H9 (cell line): ENCODE data around the gene PAGE4. TPM values are rescaled to one million over a fixed set of nuclear protein-coding genes. Genes with fewer than 3 reads are reported as not detected.
A peak's percentile ranks its signal among the peaks of the same experiment; 100 is the strongest.

ENCODE experiments used
- DNase-seq: peaks from one replicate; pipeline ENCODE4 v3.0.0-alpha.2; 2017
- H2AFZ ChIP-seq: one replicate; pipeline ENCODE4 v1.6.1; 2013; ENCODE audit warnings: mild to moderate bottlenecking, low read length, control low read depth, moderate library complexity
- H2AK5ac ChIP-seq: 2 replicates; pipeline ENCODE4 v1.6.1; 2013; ENCODE audit warnings: low read length, control low read depth, mixed read lengths; ENCODE audit not compliant: insufficient read length
- H2BK120ac ChIP-seq: one replicate; pipeline ENCODE4 v1.6.1; 2013; ENCODE audit warnings: low read depth, mild to moderate bottlenecking, low read length, control low read depth, inconsistent platforms; ENCODE audit not compliant: poor library complexity, severe bottlenecking
- H2BK12ac ChIP-seq: 2 replicates; pipeline ENCODE4 v1.6.1; 2013; ENCODE audit warnings: low read length, control low read depth, mixed read lengths, low read depth; ENCODE audit not compliant: insufficient read length
- H2BK15ac ChIP-seq: 2 replicates; pipeline ENCODE4 v1.6.1; 2013; ENCODE audit warnings: low read depth, low read length, control low read depth
- H2BK20ac ChIP-seq: one replicate; pipeline ENCODE4 v1.6.1; 2013; ENCODE audit warnings: low read depth, mild to moderate bottlenecking, low read length, control low read depth, inconsistent platforms; ENCODE audit not compliant: poor library complexity, severe bottlenecking
- H2BK5ac ChIP-seq: 2 replicates; pipeline ENCODE4 v1.6.1; 2013; ENCODE audit warnings: low read length, control low read depth, mixed read lengths; ENCODE audit not compliant: insufficient read length
- H3K14ac ChIP-seq: 2 replicates; pipeline ENCODE4 v1.6.1; 2013; ENCODE audit warnings: low read length, control low read depth; ENCODE audit not compliant: insufficient read depth
- H3K18ac ChIP-seq: 2 replicates; pipeline ENCODE4 v1.6.1; 2013; ENCODE audit warnings: low read depth, mild to moderate bottlenecking, mixed read lengths, low read length, control low read depth; ENCODE audit not compliant: insufficient read length
- H3K23ac ChIP-seq: 2 replicates; pipeline ENCODE4 v1.6.1; 2013; ENCODE audit warnings: low read length, control low read depth, mixed read lengths, low read depth; ENCODE audit not compliant: insufficient read length
- H3K23me2 ChIP-seq: 2 replicates; pipeline ENCODE4 v1.6.1; 2013; ENCODE audit warnings: low read depth, mild to moderate bottlenecking, mixed read lengths, low read length, control low read depth; ENCODE audit not compliant: insufficient read length, poor library complexity, severe bottlenecking
- H3K27ac ChIP-seq: 2 replicates; pipeline ENCODE4 v1.5.1; 2013; ENCODE audit warnings: low read length, control low read depth, mixed read lengths, low read depth; ENCODE audit not compliant: insufficient read length
- H3K27me3 ChIP-seq: 2 replicates; pipeline ENCODE4 v1.6.1; 2013; ENCODE audit warnings: low read length, control low read depth, inconsistent platforms; ENCODE audit not compliant: insufficient read depth
- H3K4ac ChIP-seq: 2 replicates; pipeline ENCODE4 v1.6.1; 2013; ENCODE audit warnings: low read depth, mild to moderate bottlenecking, control low read depth, inconsistent platforms, low read length, moderate library complexity
- H3K4me1 ChIP-seq: 2 replicates; pipeline ENCODE4 v1.6.1; 2013; ENCODE audit warnings: low read length, control low read depth, inconsistent platforms; ENCODE audit not compliant: insufficient read depth
- H3K4me2 ChIP-seq: 2 replicates; pipeline ENCODE4 v1.6.1; 2013; ENCODE audit warnings: low read length, control low read depth, mixed read lengths; ENCODE audit not compliant: insufficient read length, insufficient read depth
- H3K56ac ChIP-seq: 2 replicates; pipeline ENCODE4 v1.6.1; 2013; ENCODE audit warnings: low read depth, mild to moderate bottlenecking, mixed read lengths, low read length, control low read depth; ENCODE audit not compliant: insufficient read length
- H3K79me1 ChIP-seq: 2 replicates; pipeline ENCODE4 v1.6.1; 2013; ENCODE audit warnings: low read depth, mild to moderate bottlenecking, moderate library complexity, low read length, control low read depth, inconsistent platforms; ENCODE audit not compliant: insufficient read depth, poor library complexity, severe bottlenecking
- H3K79me2 ChIP-seq: 2 replicates; pipeline ENCODE4 v1.6.1; 2013; ENCODE audit warnings: low read length, control low read depth, inconsistent platforms; ENCODE audit not compliant: insufficient read depth
- H3K9ac ChIP-seq: 2 replicates; pipeline ENCODE4 v1.6.1; 2013; ENCODE audit warnings: low read length, control low read depth, mixed read lengths; ENCODE audit not compliant: insufficient read length; ENCODE audit errors: extremely low read depth
- H3K9me3 ChIP-seq: one replicate; pipeline ENCODE4 v1.6.1; 2013; ENCODE audit warnings: low read depth, low read length, inconsistent platforms; ENCODE audit not compliant: control insufficient read depth
- H3T11ph ChIP-seq: one replicate; pipeline ENCODE4 v1.6.1; 2013; ENCODE audit warnings: mild to moderate bottlenecking, low read length, control low read depth, inconsistent platforms
- H4K20me1 ChIP-seq: one replicate; pipeline ENCODE4 v1.6.1; 2013; ENCODE audit not compliant: control insufficient read depth, insufficient read length, insufficient read depth
- H4K5ac ChIP-seq: 2 replicates; pipeline ENCODE4 v1.6.1; 2013; ENCODE audit warnings: low read depth, mild to moderate bottlenecking, mixed read lengths, low read length, control low read depth; ENCODE audit not compliant: insufficient read length
- H4K8ac ChIP-seq: replicated peaks from 2 replicates; pipeline ENCODE4 v1.6.1; 2013; ENCODE audit warnings: low read length, control low read depth, mixed read lengths, low read depth; ENCODE audit not compliant: insufficient read length
- H4K91ac ChIP-seq: 2 replicates; pipeline ENCODE4 v1.6.1; 2013; ENCODE audit warnings: low read depth, mild to moderate bottlenecking, moderate library complexity, mixed read lengths, low read length, control low read depth; ENCODE audit not compliant: insufficient read length
- H3K27ac Mint-ChIP-seq, 3 experiments: 2 replicates in 2 of 3; 3 replicates in 1 of 3; pipeline ENCODE4 v1.8.0; 2020 to 2021; ENCODE audit warnings: mixed read lengths in 3 of 3, mild to moderate bottlenecking in 1 of 3, moderate library complexity in 1 of 3
- H3K27me3 Mint-ChIP-seq: 2 replicates; pipeline ENCODE4 v1.8.0; 2021; ENCODE audit warnings: low read depth, mild to moderate bottlenecking, moderate library complexity, mixed read lengths
- H3K36me3 Mint-ChIP-seq, 3 experiments: 2 replicates in 2 of 3; 3 replicates in 1 of 3; pipeline ENCODE4 v1.8.0; 2020 to 2021; ENCODE audit warnings: low read depth in 3 of 3, mixed read lengths in 3 of 3; ENCODE audit not compliant: insufficient read depth in 1 of 3
- H3K4me1 Mint-ChIP-seq, 2 experiments: 2 replicates each; pipeline ENCODE4 v1.8.0; 2020; ENCODE audit warnings: mixed read lengths in 2 of 2
- H3K4me3 Mint-ChIP-seq, 2 experiments: 2 replicates in 1 of 2; 3 replicates in 1 of 2; pipeline ENCODE4 v1.8.0; 2020 to 2021; ENCODE audit warnings: mild to moderate bottlenecking in 2 of 2, mixed read lengths in 2 of 2, moderate library complexity in 1 of 2
- H3K9me3 Mint-ChIP-seq, 2 experiments: 2 replicates in 1 of 2; 3 replicates in 1 of 2; pipeline ENCODE4 v1.8.0; 2020; ENCODE audit warnings: mild to moderate bottlenecking in 2 of 2, mixed read lengths in 2 of 2, moderate library complexity in 1 of 2
- WGBS: extraction: QIAGEN DNeasy Blood & Tissue Kit; methylation state at CpG from one replicate; pipeline ENCODE4 v1.1.7; 2013; ENCODE audit warnings: missing lambda C conversion rate, low lambda C conversion rate, mixed read lengths; ENCODE audit not compliant: insufficient read length; ENCODE audit errors: extremely low coverage; 5-methylcytosine and 5-hydroxymethylcytosine counted together
- total RNA-seq: library from RNA; stranded (reverse); gene quantifications from 2 replicates; pipeline ENCODE4 v1.2.1, GENCODE V29; 2021
- TF ChIP-seq, protein P1 (sequence below): fragments of 200-600 bp; sonication (generic); conservative IDR thresholded peaks from 3 replicates; pipeline ENCODE4 v1.8.0; 2021; ENCODE audit warnings: antibody characterized with exemption, mild to moderate bottlenecking

The PAGE4 gene
- total RNA-seq, 1 experiment from 2014 or later = 0.57 TPM

GRCh38 chrX:49877397-49878101, 48.4 kb downstream of the PAGE4 start:
- Mint-ChIP-seq H3K36me3 (peaks cover 8 to 19% (median 15%) of the 10 kb centered on the region in 3 experiments; a peak in 6 of 7 replicates), H3K27me3 (peaks cover 18% of the 10 kb centered on the region), H3K4me3 (peak overlapping the region in 1 of 2 experiments; percentile 14; a peak in 2 of 5 replicates), H3K4me1 (peaks cover 7 to 10% of the 10 kb centered on the region in 2 experiments), H3K9me3 (peaks cover 45 to 65% of the 10 kb centered on the region in 2 experiments), H3K27ac (no peak overlapping the region)
- Histone ChIP-seq H4K20me1 (no peaks in the 10 kb centered on the region), H2BK5ac (no peak overlapping the region), H3K4ac (no peak overlapping the region), H4K5ac (no peak overlapping the region), H3K27me3 (no peaks in the 10 kb centered on the region; the same call in 1 of the 2 replicates), H3K23ac (no peak overlapping the region), H3T11ph (no peak overlapping the region), H3K56ac (no peak overlapping the region), H3K14ac (no peak overlapping the region), H3K4me2 (no peak overlapping the region), H2BK15ac (no peak overlapping the region), H3K18ac (no peak overlapping the region), H2AK5ac (no peak overlapping the region), H3K27ac (no peak overlapping the region), H2BK120ac (no peak overlapping the region), H2AFZ (no peak overlapping the region), H3K79me1 (no peaks in the 10 kb centered on the region), H3K9ac (no peak overlapping the region), H2BK12ac (no peak overlapping the region), H3K23me2 (peaks cover 6% of the 10 kb centered on the region), H2BK20ac (no peak overlapping the region), H3K79me2 (no peaks in the 10 kb centered on the region), H3K4me1 (0 out of 2 replicates have a peak, but pooled peaks cover 3% of the 10 kb centered on the region), H4K91ac (no peak overlapping the region), H3K9me3 (peaks cover 22% of the 10 kb centered on the region), H4K8ac (no peak overlapping the region)
- TF ChIP-seq, protein P1, sequence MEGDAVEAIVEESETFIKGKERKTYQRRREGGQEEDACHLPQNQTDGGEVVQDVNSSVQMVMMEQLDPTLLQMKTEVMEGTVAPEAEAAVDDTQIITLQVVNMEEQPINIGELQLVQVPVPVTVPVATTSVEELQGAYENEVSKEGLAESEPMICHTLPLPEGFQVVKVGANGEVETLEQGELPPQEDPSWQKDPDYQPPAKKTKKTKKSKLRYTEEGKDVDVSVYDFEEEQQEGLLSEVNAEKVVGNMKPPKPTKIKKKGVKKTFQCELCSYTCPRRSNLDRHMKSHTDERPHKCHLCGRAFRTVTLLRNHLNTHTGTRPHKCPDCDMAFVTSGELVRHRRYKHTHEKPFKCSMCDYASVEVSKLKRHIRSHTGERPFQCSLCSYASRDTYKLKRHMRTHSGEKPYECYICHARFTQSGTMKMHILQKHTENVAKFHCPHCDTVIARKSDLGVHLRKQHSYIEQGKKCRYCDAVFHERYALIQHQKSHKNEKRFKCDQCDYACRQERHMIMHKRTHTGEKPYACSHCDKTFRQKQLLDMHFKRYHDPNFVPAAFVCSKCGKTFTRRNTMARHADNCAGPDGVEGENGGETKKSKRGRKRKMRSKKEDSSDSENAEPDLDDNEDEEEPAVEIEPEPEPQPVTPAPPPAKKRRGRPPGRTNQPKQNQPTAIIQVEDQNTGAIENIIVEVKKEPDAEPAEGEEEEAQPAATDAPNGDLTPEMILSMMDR = no peak
- WGBS = no CpG with 5 or more reads among the region's 5 CpGs
- DNase-seq = no peak
